Loucy (cell line): ENCODE results near the gene SPOCK1.

Source experiments
- H2AFZ ChIP-seq: fragments of 200-600 bp; sonication (generic); 2 replicates; pipeline ENCODE4 v1.6.0; 2016; ENCODE audit warnings: antibody characterized with exemption, mild to moderate bottlenecking, low read length, moderate library complexity
- H3F3A ChIP-seq: fragments of 200-600 bp; 2 replicates; pipeline ENCODE4 v1.6.0; 2016; ENCODE audit warnings: antibody characterized with exemption, low read depth, mild to moderate bottlenecking
- H3K27me3 ChIP-seq: fragments of 200-600 bp; sonication (generic); 2 replicates; pipeline ENCODE4 v1.6.1; 2014; ENCODE audit warnings: low read length, mild to moderate bottlenecking; ENCODE audit not compliant: insufficient read depth, poor library complexity, severe bottlenecking
- H3K36me3 ChIP-seq: fragments of 200-600 bp; sonication (generic); 2 replicates; pipeline ENCODE4 v1.6.1; 2016; ENCODE audit warnings: low read length; ENCODE audit not compliant: insufficient read depth
- H3K4me1 ChIP-seq: fragments of 200-600 bp; sonication (generic); 2 replicates; pipeline ENCODE4 v1.5.1; 2014; ENCODE audit warnings: low read length, mild to moderate bottlenecking; ENCODE audit not compliant: insufficient read depth, poor library complexity, severe bottlenecking
- H3K4me2 ChIP-seq: fragments of 200-600 bp; sonication (generic); 2 replicates; pipeline ENCODE4 v1.6.0; 2014; ENCODE audit warnings: antibody characterized with exemption, low read length, low read depth, mild to moderate bottlenecking; ENCODE audit not compliant: poor library complexity, severe bottlenecking
- H3K4me3 ChIP-seq: fragments of 200-600 bp; sonication (generic); 2 replicates; pipeline ENCODE4 v1.5.1; 2014; ENCODE audit warnings: low read length, mild to moderate bottlenecking, mixed read lengths; ENCODE audit not compliant: poor library complexity, severe bottlenecking
- H3K79me2 ChIP-seq: fragments of 200-600 bp; sonication (generic); 2 replicates; pipeline ENCODE4 v1.6.1; 2014; ENCODE audit warnings: low read length; ENCODE audit not compliant: insufficient read depth
- H3K9ac ChIP-seq: fragments of 200-600 bp; sonication (generic); 2 replicates; pipeline ENCODE4 v1.6.0; 2014; ENCODE audit warnings: mild to moderate bottlenecking, low read depth, low read length, moderate library complexity; ENCODE audit not compliant: poor library complexity, severe bottlenecking
- H3K9me2 ChIP-seq: fragments of 200-600 bp; sonication (generic); replicated peaks from 2 replicates; pipeline ENCODE4 v1.6.1; 2016; ENCODE audit warnings: low read depth, low read length, mixed read lengths
- H3K9me3 ChIP-seq: fragments of 200-600 bp; sonication (generic); 2 replicates; pipeline ENCODE4 v1.6.1; 2014; ENCODE audit warnings: mild to moderate bottlenecking, antibody characterized with exemption, low read length, low read depth; ENCODE audit not compliant: insufficient read depth
- H4K20me1 ChIP-seq: fragments of 200-600 bp; sonication (generic); 2 replicates; pipeline ENCODE4 v1.6.0; 2014; ENCODE audit warnings: antibody characterized with exemption, low read length, mild to moderate bottlenecking; ENCODE audit not compliant: insufficient read depth, poor library complexity, severe bottlenecking
- CTCF ChIP-seq: fragments of 200-600 bp; sonication (generic); conservative IDR thresholded peaks from 2 replicates; pipeline ENCODE4 v1.5.1; 2014; ENCODE audit warnings: mild to moderate bottlenecking, antibody characterized with exemption, low read length
- EZH2phosphoT487 ChIP-seq: fragments of 200-600 bp; IDR thresholded peaks from 2 replicates; pipeline ENCODE4 v1.6.1; 2018; ENCODE audit warnings: antibody characterized with exemption, mild to moderate bottlenecking, moderate library complexity, borderline replicate concordance

The SPOCK1 gene

GRCh38 chr5:137478043-137478442 is 21.1 kb downstream of the SPOCK1 start:
- Histone ChIP-seq H3K36me3 (no peaks in the 10 kb centered on the region), H3K9ac (no peak overlapping the region), H3K4me2 (no peak overlapping the region), H3K9me3 (no peaks in the 10 kb centered on the region), H2AFZ (no peak overlapping the region), H3K9me2 (no peaks in the 10 kb centered on the region), H4K20me1 (no peaks in the 10 kb centered on the region), H3F3A (no peaks in the 10 kb centered on the region), H3K79me2 (no peaks in the 10 kb centered on the region), H3K4me3 (no peak overlapping the region), H3K4me1 (no peaks in the 10 kb centered on the region), H3K27me3 (no peaks in the 10 kb centered on the region)
- TF ChIP-seq CTCF (no peak), EZH2phosphoT487 (no peak)

GRCh38 chr5:137470921-137471220 is 28.3 kb downstream of the SPOCK1 start:
- no peaks in the 10 kb centered on the region for H4K20me1 ChIP-seq
- H3F3A ChIP-seq, result no peaks in the 10 kb centered on the region
- no peak overlapping the region for H3K4me2 ChIP-seq
- no peak overlapping the region for H2AFZ ChIP-seq
- no peaks in the 10 kb centered on the region for H3K9me2 ChIP-seq
- H3K36me3 ChIP-seq, result no peaks in the 10 kb centered on the region
- no peaks in the 10 kb centered on the region for H3K9me3 ChIP-seq
- H3K4me1 ChIP-seq, result no peaks in the 10 kb centered on the region
- H3K4me3 ChIP-seq, result no peak overlapping the region
- no peak overlapping the region for H3K9ac ChIP-seq
- H3K79me2 ChIP-seq, result no peaks in the 10 kb centered on the region
- no peaks in the 10 kb centered on the region for H3K27me3 ChIP-seq
- no peak for TF ChIP-seq EZH2phosphoT487
- no peak for TF ChIP-seq CTCF

GRCh38 chr5:137470111-137470920 is 28.8 kb downstream of the SPOCK1 start:
- Histone ChIP-seq H3K27me3 (no peaks in the 10 kb centered on the region), H3K9me3 (no peaks in the 10 kb centered on the region), H3K79me2 (no peaks in the 10 kb centered on the region), H3K4me2 (no peak overlapping the region), H2AFZ (no peak overlapping the region), H4K20me1 (no peaks in the 10 kb centered on the region), H3K9me2 (no peaks in the 10 kb centered on the region), H3K36me3 (no peaks in the 10 kb centered on the region), H3K4me3 (no peak overlapping the region), H3F3A (no peaks in the 10 kb centered on the region), H3K9ac (no peak overlapping the region), H3K4me1 (no peaks in the 10 kb centered on the region)
- no peak for TF ChIP-seq CTCF
- no peak for TF ChIP-seq EZH2phosphoT487
